ENCODE results near the gene TMEM131.
A peak's percentile ranks its signal among the peaks of the same experiment; 100 is the strongest.
"Not testable (repeated sequence)": the region's sequence is repeated elsewhere in the genome, so short reads cannot be mapped to it uniquely, and the experiment has no call there.

Gene TMEM131

GRCh38 chr2:97995734-97996624 lies at the start of gene TMEM131:
Gene TMEM131, minus strand, starts transcription at chr2:97995948. Its CDS starts 286 bp downstream, at chr2:97995662.
- H3K36me3 ChIP-seq (ENCODE audit: control insufficient read depth, insufficient read depth, low read length): no peaks in the 10 kb centered on the region
- H3K9ac ChIP-seq (ENCODE audit: low read length): peak within 1 kb of the TSS; percentile 91

GRCh38 chr2:98044730-98045129 lies 49.0 kb upstream of the TMEM131 start:
- not testable (repeated sequence) for H3K9ac ChIP-seq (ENCODE audit: low read length); H3K27me3 ChIP-seq (ENCODE audit: control insufficient read depth, insufficient read depth, low read length); H3K9me3 ChIP-seq (ENCODE audit: control insufficient read depth, low read length); H3K4me3 ChIP-seq (ENCODE audit: low read length); H3K4me1 ChIP-seq (ENCODE audit: control insufficient read depth, insufficient read depth, low read length); H3K36me3 ChIP-seq (ENCODE audit: control insufficient read depth, insufficient read depth, low read length)

More at GRCh38 chr2:97995734-97996624, at the start of gene TMEM131:
- no peaks in the 10 kb centered on the region for H3K9me3 ChIP-seq (ENCODE audit: control insufficient read depth, low read length)
- peaks cover 10% of the 10 kb centered on the region for H3K4me1 ChIP-seq (ENCODE audit: control insufficient read depth, insufficient read depth, low read length)
- no peaks in the 10 kb centered on the region for H3K27me3 ChIP-seq (ENCODE audit: control insufficient read depth, insufficient read depth, low read length)
- H3K4me3 ChIP-seq (ENCODE audit: low read length): peak within 1 kb of the TSS; percentile 72

GRCh38 chr2:98043101-98043500 lies 47.4 kb upstream of the TMEM131 start:
- peaks cover 18% of the 10 kb centered on the region for H3K4me1 ChIP-seq (ENCODE audit: control insufficient read depth, insufficient read depth, low read length)
- no peaks in the 10 kb centered on the region for H3K36me3 ChIP-seq (ENCODE audit: control insufficient read depth, insufficient read depth, low read length)
- H3K4me3 ChIP-seq (ENCODE audit: low read length): no peak overlapping the region
- no peaks in the 10 kb centered on the region for H3K9me3 ChIP-seq (ENCODE audit: control insufficient read depth, low read length)
- no peak overlapping the region for H3K9ac ChIP-seq (ENCODE audit: low read length)
- H3K27me3 ChIP-seq (ENCODE audit: control insufficient read depth, insufficient read depth, low read length): no peaks in the 10 kb centered on the region

DNA sequence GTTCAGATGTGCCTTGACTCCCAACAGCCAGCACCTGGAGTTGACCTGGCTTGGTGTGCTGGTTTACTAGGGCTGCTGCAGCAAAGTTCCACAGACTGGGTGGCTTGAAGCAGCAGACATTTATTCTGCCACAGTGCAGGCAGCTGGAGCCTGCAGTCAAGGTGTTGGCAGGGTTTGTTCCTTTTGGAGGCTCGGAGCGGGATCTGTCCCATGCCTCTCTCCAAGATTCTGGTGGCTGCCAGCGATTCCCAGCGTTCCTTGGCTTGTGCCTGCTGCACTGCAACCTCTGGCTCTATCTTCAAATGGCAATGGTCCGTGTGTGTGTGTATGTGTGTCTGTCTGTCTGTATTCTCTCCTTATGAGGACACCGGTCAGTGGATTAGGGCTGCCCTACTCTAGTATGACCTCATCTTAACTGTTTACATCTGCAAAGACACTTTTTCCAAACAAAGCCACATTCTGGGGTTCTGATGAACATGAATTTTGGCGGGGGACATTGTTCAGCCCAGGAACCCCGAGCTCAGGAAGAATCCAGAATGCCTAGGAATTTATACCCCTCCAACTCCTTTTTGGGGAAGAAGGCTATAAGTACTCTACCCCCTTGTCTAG lies 44.7 kb upstream of the TMEM131 start:
- Histone ChIP-seq H3K27me3 (ENCODE audit: control insufficient read depth, insufficient read depth, low read length) (no peaks in the 10 kb centered on the region), H3K36me3 (ENCODE audit: control insufficient read depth, insufficient read depth, low read length) (no peaks in the 10 kb centered on the region)

DNA sequence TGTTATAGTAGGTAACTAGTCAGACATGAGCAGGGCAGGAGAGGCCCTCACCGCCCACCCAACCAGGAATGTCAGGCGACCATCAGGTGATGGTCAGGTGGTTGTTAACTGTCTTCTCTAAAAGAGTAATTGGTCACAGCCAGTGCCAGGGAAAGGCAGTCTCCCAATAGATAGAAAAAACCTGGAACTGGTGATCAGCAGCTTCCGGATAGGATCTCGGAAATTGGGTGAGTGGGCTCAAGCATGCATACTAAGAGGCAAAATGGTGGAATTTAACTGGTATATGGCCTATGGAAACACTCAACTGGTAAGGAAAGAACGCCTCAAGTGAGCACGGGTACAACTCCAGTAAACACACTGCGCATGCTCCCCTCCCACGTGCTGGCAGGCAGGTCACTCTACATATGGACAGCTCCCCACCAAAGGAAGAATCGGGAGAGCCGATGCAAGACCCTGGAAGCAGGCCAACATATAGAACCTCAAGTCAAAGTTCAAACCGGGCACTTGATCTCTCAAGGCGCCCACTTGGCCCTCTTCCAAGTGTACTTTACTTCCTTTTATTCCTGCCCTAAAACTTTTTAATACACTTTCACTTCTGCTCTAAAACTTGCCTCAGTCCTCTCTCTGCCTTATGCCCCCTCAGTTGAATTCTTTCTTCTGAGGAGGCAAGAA lies 43.5 kb upstream of the TMEM131 start:
- H3K9me3 ChIP-seq (ENCODE audit: control insufficient read depth, low read length): no peaks in the 10 kb centered on the region
- H3K27me3 ChIP-seq (ENCODE audit: control insufficient read depth, insufficient read depth, low read length): no peaks in the 10 kb centered on the region
- no peak overlapping the region for H3K4me3 ChIP-seq (ENCODE audit: low read length)
- H3K36me3 ChIP-seq (ENCODE audit: control insufficient read depth, insufficient read depth, low read length): no peaks in the 10 kb centered on the region
- H3K9ac ChIP-seq (ENCODE audit: low read length): no peak overlapping the region
- peaks cover 22% of the 10 kb centered on the region for H3K4me1 ChIP-seq (ENCODE audit: control insufficient read depth, insufficient read depth, low read length)

More for the DNA sequence above, 44.7 kb upstream of the TMEM131 start:
- Histone ChIP-seq H3K9ac (ENCODE audit: low read length) (no peak overlapping the region), H3K4me3 (ENCODE audit: low read length) (no peak overlapping the region), H3K4me1 (ENCODE audit: control insufficient read depth, insufficient read depth, low read length) (peaks cover 22% of the 10 kb centered on the region), H3K9me3 (ENCODE audit: control insufficient read depth, low read length) (no peaks in the 10 kb centered on the region)

DNA sequence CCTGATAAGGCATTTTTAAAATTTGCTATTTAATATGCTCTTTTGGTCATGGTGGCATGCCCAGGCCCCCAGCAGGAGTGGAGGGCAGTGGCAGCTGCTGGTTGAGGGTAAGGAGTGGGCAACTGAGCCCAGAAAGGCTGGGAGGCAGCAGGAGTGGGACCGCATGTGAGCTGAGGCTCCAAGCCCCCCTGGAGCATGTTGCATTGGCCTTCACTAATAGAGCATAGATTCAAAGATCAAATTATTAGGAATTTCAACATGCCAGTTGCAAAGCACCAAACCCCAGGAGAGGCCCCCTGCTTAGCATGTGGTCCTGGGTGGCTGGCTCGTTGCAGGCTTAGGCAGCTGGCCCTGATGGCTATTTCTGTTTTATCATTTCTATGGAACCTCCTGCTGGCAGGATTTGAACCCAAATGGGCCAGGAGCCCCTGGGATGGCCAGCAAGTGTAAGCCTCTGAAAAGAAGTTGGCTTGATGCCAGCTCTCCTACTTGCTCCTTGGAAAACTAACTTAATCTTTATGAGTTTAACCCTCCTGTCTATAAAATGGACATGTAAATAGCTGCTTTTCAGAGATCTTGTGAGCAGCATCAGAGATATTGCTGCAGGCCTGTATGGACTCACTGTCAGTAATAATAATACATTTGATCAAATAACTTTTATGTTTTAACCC lies 42.1 kb upstream of the TMEM131 start:
- no peaks in the 10 kb centered on the region for H3K27me3 ChIP-seq (ENCODE audit: control insufficient read depth, insufficient read depth, low read length)
- H3K4me1 ChIP-seq (ENCODE audit: control insufficient read depth, insufficient read depth, low read length): peaks cover 36% of the 10 kb centered on the region
- no peaks in the 10 kb centered on the region for H3K9me3 ChIP-seq (ENCODE audit: control insufficient read depth, low read length)
- no peak overlapping the region for H3K9ac ChIP-seq (ENCODE audit: low read length)
- no peak overlapping the region for H3K4me3 ChIP-seq (ENCODE audit: low read length)
- no peaks in the 10 kb centered on the region for H3K36me3 ChIP-seq (ENCODE audit: control insufficient read depth, insufficient read depth, low read length)

- H3K36me3 ChIP-seq (ENCODE audit: control insufficient read depth, insufficient read depth, low read length): no peaks in the 10 kb centered on the region
- no peaks in the 10 kb centered on the region for H3K9me3 ChIP-seq (ENCODE audit: control insufficient read depth, low read length)
- H3K4me1 ChIP-seq (ENCODE audit: control insufficient read depth, insufficient read depth, low read length): peaks cover 42% of the 10 kb centered on the region
- H3K9ac ChIP-seq (ENCODE audit: low read length): no peak overlapping the region
- no peak overlapping the region for H3K4me3 ChIP-seq (ENCODE audit: low read length)
- H3K27me3 ChIP-seq (ENCODE audit: control insufficient read depth, insufficient read depth, low read length): no peaks in the 10 kb centered on the region
These were observed 41.5 kb upstream of the TMEM131 start for GRCh38 chr2:98037206-98037605.

DNA sequence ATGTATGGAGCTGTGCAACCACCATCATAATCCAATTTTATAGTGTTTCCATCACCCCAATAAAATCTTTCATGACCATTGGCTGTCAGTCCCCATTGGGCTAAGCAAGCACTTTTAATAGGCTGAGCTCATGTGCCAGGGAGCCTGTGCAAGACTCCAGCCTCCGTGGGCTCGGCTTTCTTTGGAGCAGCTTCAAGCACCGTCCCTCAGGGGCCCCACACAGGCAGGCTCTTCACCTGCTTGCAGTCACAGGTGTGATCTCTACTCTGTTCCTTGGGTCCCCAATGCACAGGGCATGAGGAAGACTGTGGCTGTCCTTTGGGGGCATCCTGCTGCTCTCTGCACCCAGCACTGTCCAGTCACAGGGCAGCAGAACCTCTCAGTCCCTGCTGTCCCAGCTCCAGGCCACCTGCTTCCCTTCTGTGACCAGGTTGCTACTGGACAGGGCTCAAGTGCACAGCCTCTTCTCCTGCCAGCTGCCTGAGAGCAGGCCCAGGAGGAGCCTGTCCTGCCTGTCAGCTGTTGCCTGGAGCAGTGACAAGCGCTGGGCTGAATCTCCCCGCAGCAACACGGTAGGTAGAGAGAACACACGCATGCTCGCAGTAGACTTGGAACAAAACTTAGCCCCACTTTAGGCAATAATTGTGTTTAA lies 40.7 kb upstream of the TMEM131 start:
- no peak overlapping the region for H3K9ac ChIP-seq (ENCODE audit: low read length)
- H3K4me3 ChIP-seq (ENCODE audit: low read length): no peak overlapping the region
- H3K27me3 ChIP-seq (ENCODE audit: control insufficient read depth, insufficient read depth, low read length): no peaks in the 10 kb centered on the region
- H3K9me3 ChIP-seq (ENCODE audit: control insufficient read depth, low read length): no peaks in the 10 kb centered on the region
- H3K4me1 ChIP-seq (ENCODE audit: control insufficient read depth, insufficient read depth, low read length): peaks cover 49% of the 10 kb centered on the region
- H3K36me3 ChIP-seq (ENCODE audit: control insufficient read depth, insufficient read depth, low read length): no peaks in the 10 kb centered on the region

DNA sequence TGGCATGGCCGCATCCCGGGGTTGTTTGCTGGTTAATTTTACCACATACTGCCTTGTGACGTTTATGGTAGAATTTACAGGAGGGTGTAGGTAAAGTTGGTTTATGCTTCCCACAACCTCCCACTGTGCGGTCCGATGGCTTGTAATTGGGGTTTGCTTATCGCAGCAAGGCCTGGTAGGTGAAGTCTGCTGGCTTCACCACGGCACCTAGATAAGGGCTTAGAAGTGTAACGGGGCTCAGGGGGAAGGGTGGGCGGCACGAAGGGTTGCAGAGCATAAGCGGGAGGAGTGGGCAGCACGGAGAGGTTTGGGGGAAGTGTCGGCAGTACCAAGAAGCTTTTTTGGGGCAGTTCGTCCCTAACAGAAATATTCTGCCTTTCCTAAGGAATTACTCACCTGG lies 39.0 kb upstream of the TMEM131 start:
- H3K4me3 ChIP-seq (ENCODE audit: low read length): no peak overlapping the region
- no peaks in the 10 kb centered on the region for H3K27me3 ChIP-seq (ENCODE audit: control insufficient read depth, insufficient read depth, low read length)
- H3K9ac ChIP-seq (ENCODE audit: low read length): no peak overlapping the region
- H3K4me1 ChIP-seq (ENCODE audit: control insufficient read depth, insufficient read depth, low read length): peaks cover 53% of the 10 kb centered on the region
- H3K9me3 ChIP-seq (ENCODE audit: control insufficient read depth, low read length): no peaks in the 10 kb centered on the region
- H3K36me3 ChIP-seq (ENCODE audit: control insufficient read depth, insufficient read depth, low read length): no peaks in the 10 kb centered on the region

DNA sequence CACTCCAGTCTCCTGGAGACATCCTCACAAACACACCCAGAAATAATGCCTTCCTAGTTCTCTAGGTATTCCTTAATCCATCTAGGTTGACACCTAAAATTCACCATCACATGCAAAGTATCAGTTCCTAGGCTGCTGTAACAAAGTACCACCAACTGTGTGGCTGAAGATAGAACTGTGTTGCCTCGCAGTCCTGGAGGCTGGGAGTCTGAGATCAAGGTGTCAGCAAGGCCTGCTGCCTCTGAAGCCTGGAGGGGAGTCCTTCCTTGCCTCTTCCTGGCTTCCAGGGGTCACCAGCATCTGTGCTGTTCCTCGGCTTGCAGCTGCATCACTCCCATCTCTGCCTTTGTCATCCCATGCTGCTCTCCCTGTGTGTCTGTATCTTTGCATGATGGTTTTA lies 36.3 kb upstream of the TMEM131 start:
- Histone ChIP-seq H3K4me3 (ENCODE audit: low read length) (no peak overlapping the region), H3K27me3 (ENCODE audit: control insufficient read depth, insufficient read depth, low read length) (no peaks in the 10 kb centered on the region), H3K4me1 (ENCODE audit: control insufficient read depth, insufficient read depth, low read length) (peaks cover 65% of the 10 kb centered on the region), H3K36me3 (ENCODE audit: control insufficient read depth, insufficient read depth, low read length) (no peaks in the 10 kb centered on the region), H3K9ac (ENCODE audit: low read length) (no peak overlapping the region), H3K9me3 (ENCODE audit: control insufficient read depth, low read length) (no peaks in the 10 kb centered on the region)

- Histone ChIP-seq H3K9ac (ENCODE audit: low read length) (no peak overlapping the region), H3K27me3 (ENCODE audit: control insufficient read depth, insufficient read depth, low read length) (no peaks in the 10 kb centered on the region), H3K36me3 (ENCODE audit: control insufficient read depth, insufficient read depth, low read length) (no peaks in the 10 kb centered on the region), H3K9me3 (ENCODE audit: control insufficient read depth, low read length) (no peaks in the 10 kb centered on the region), H3K4me1 (ENCODE audit: control insufficient read depth, insufficient read depth, low read length) (peaks cover 76% of the 10 kb centered on the region), H3K4me3 (ENCODE audit: low read length) (no peak overlapping the region)
These were observed 34.0 kb upstream of the TMEM131 start for GRCh38 chr2:98029718-98030222.
